Mucosa of stomach (tissue), 1 donor: ENCODE measurements around the gene SMYD3.

Experiments used
- H3K27me3 ChIP-seq: one replicate; pipeline ENCODE4 v1.7.0; 2013; ENCODE audit warnings: mild to moderate bottlenecking, low read length; ENCODE audit not compliant: control insufficient read depth, insufficient read depth
- H3K36me3 ChIP-seq: one replicate; pipeline ENCODE4 v1.7.0; 2013; ENCODE audit warnings: low read length; ENCODE audit not compliant: control insufficient read depth, insufficient read depth
- H3K4me1 ChIP-seq: one replicate; pipeline ENCODE4 v1.7.0; 2013; ENCODE audit warnings: mild to moderate bottlenecking, low read length; ENCODE audit not compliant: control insufficient read depth, insufficient read depth
- H3K4me3 ChIP-seq: one replicate; pipeline ENCODE4 v1.7.0; 2013; ENCODE audit warnings: low read length
- H3K9ac ChIP-seq: one replicate; pipeline ENCODE4 v1.7.0; 2013; ENCODE audit warnings: mild to moderate bottlenecking, low read length, moderate library complexity
- H3K9me3 ChIP-seq: one replicate; pipeline ENCODE4 v1.7.0; 2013; ENCODE audit warnings: mild to moderate bottlenecking, low read length, moderate library complexity; ENCODE audit not compliant: control insufficient read depth
- donor health status: Pancreatic carcinoma.

SMYD3 gene

GRCh38 chr1:245901037-245901436 lies 606.0 kb downstream of the SMYD3 start:
- H3K36me3 ChIP-seq, result no peaks in the 10 kb centered on the region
- H3K9me3 ChIP-seq, result no peaks in the 10 kb centered on the region
- H3K9ac ChIP-seq, result no peak overlapping the region

GRCh38 chr1:245898581-245898980 lies 608.5 kb downstream of the SMYD3 start:
- Histone ChIP-seq H3K27me3 (no peaks in the 10 kb centered on the region), H3K4me1 (no peaks in the 10 kb centered on the region), H3K9ac (no peak overlapping the region), H3K4me3 (no peak overlapping the region), H3K9me3 (no peaks in the 10 kb centered on the region), H3K36me3 (no peaks in the 10 kb centered on the region)

More at GRCh38 chr1:245901037-245901436, 606.0 kb downstream of the SMYD3 start:
- no peaks in the 10 kb centered on the region for H3K27me3 ChIP-seq
- no peak overlapping the region for H3K4me3 ChIP-seq
- no peaks in the 10 kb centered on the region for H3K4me1 ChIP-seq

GRCh38 chr1:245896258-245896657 lies 610.8 kb downstream of the SMYD3 start:
- H3K9ac ChIP-seq, result no peak overlapping the region

GRCh38 chr1:245895455-245895959 lies 611.6 kb downstream of the SMYD3 start:
- Histone ChIP-seq H3K27me3 (no peaks in the 10 kb centered on the region), H3K9ac (no peak overlapping the region), H3K9me3 (no peaks in the 10 kb centered on the region), H3K4me3 (no peak overlapping the region), H3K36me3 (no peaks in the 10 kb centered on the region), H3K4me1 (no peaks in the 10 kb centered on the region)

More at GRCh38 chr1:245896258-245896657, 610.8 kb downstream of the SMYD3 start:
- Histone ChIP-seq H3K4me1 (no peaks in the 10 kb centered on the region), H3K4me3 (no peak overlapping the region), H3K36me3 (no peaks in the 10 kb centered on the region), H3K27me3 (no peaks in the 10 kb centered on the region), H3K9me3 (no peaks in the 10 kb centered on the region)

- Histone ChIP-seq H3K4me3 (no peak overlapping the region), H3K36me3 (no peaks in the 10 kb centered on the region), H3K27me3 (no peaks in the 10 kb centered on the region), H3K9ac (no peak overlapping the region), H3K4me1 (no peaks in the 10 kb centered on the region), H3K9me3 (no peaks in the 10 kb centered on the region)
Measured at GRCh38 chr1:245894843-245895242, 612.2 kb downstream of the SMYD3 start.

- no peak overlapping the region for H3K9ac ChIP-seq
- H3K4me3 ChIP-seq, result no peak overlapping the region
Measured at GRCh38 chr1:245893025-245893424, 614.1 kb downstream of the SMYD3 start.

GRCh38 chr1:245888809-245889208 lies 618.3 kb downstream of the SMYD3 start:
- H3K9me3 ChIP-seq, result no peaks in the 10 kb centered on the region
- H3K9ac ChIP-seq, result no peak overlapping the region
- no peaks in the 10 kb centered on the region for H3K36me3 ChIP-seq
- H3K27me3 ChIP-seq, result no peaks in the 10 kb centered on the region
- no peaks in the 10 kb centered on the region for H3K4me1 ChIP-seq
- H3K4me3 ChIP-seq, result no peak overlapping the region

More at GRCh38 chr1:245893025-245893424, 614.1 kb downstream of the SMYD3 start:
- H3K4me1 ChIP-seq, result no peaks in the 10 kb centered on the region
- no peaks in the 10 kb centered on the region for H3K36me3 ChIP-seq
- no peaks in the 10 kb centered on the region for H3K27me3 ChIP-seq
- no peaks in the 10 kb centered on the region for H3K9me3 ChIP-seq

GRCh38 chr1:245887829-245888228 lies 619.2 kb downstream of the SMYD3 start:
- Histone ChIP-seq H3K36me3 (no peaks in the 10 kb centered on the region), H3K4me1 (no peaks in the 10 kb centered on the region), H3K4me3 (no peak overlapping the region), H3K9me3 (no peaks in the 10 kb centered on the region), H3K9ac (no peak overlapping the region), H3K27me3 (no peaks in the 10 kb centered on the region)

GRCh38 chr1:245881767-245882391 lies 625.2 kb downstream of the SMYD3 start:
- Histone ChIP-seq H3K27me3 (no peaks in the 10 kb centered on the region), H3K36me3 (no peaks in the 10 kb centered on the region), H3K9ac (no peak overlapping the region), H3K9me3 (no peaks in the 10 kb centered on the region), H3K4me1 (no peaks in the 10 kb centered on the region), H3K4me3 (no peak overlapping the region)

GRCh38 chr1:245880754-245881403 lies 626.2 kb downstream of the SMYD3 start:
- H3K36me3 ChIP-seq, result no peaks in the 10 kb centered on the region
- H3K4me1 ChIP-seq, result no peaks in the 10 kb centered on the region
- no peak overlapping the region for H3K4me3 ChIP-seq
- H3K27me3 ChIP-seq, result no peaks in the 10 kb centered on the region
- no peaks in the 10 kb centered on the region for H3K9me3 ChIP-seq
- H3K9ac ChIP-seq, result no peak overlapping the region

GRCh38 chr1:245879091-245879490 lies 628.0 kb downstream of the SMYD3 start:
- no peaks in the 10 kb centered on the region for H3K36me3 ChIP-seq
- H3K27me3 ChIP-seq, result no peaks in the 10 kb centered on the region
- H3K9ac ChIP-seq, result no peak overlapping the region
- H3K9me3 ChIP-seq, result no peaks in the 10 kb centered on the region
- peaks cover 3% of the 10 kb centered on the region for H3K4me1 ChIP-seq
- H3K4me3 ChIP-seq, result no peak overlapping the region

- no peaks in the 10 kb centered on the region for H3K36me3 ChIP-seq
- no peak overlapping the region for H3K9ac ChIP-seq
- H3K27me3 ChIP-seq, result no peaks in the 10 kb centered on the region
- H3K4me1 ChIP-seq, result peaks cover 8% of the 10 kb centered on the region
- no peaks in the 10 kb centered on the region for H3K9me3 ChIP-seq
- no peak overlapping the region for H3K4me3 ChIP-seq
Measured at GRCh38 chr1:245878585-245878984, 628.5 kb downstream of the SMYD3 start.
